ENCODE data around the gene RPP14.
"Not testable (repeated sequence)": the region's sequence is repeated elsewhere in the genome, so short reads cannot be mapped to it uniquely, and the experiment has no call there.

RPP14 gene

DNA sequence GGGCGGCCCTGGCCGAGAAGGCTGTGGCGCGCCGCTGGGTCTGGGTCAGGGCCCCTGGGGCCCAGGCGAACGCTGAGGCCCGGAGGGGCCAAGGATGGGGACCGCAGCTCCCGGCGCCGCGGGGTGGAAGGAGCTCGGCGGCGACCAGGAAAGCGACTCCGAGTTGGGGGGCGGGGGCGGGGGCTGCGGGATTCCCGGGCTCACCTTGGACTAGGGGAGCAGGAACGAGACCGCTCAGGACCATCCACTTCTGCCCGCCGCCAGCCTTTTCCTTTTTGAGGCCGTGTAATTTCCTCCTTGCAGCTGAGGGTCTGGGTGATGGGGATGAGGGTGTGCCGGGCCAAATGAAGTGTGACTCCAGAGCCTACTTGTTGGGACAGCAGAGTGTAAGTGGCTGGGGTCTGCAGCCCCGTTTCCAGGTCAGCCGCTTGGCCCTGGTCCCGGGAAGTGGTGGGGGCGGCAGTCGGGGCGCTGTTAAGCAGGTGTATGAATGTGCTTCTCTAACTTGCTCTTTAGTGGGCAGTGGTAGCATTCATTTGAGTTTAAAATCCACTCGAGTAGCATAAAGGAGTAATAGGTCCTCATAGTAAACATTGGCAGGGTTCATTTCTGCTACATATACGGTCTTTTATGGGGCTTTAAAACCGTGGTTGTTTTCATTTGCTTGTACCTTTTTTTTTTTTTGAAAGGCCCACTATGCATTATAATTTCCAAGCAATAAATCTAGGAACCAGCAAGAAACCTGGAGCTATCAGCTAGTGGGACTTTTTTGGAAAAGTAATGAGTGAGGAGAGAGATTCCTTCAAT lies 27.4 kb downstream of the RPP14 start:
- peak; percentile 14 to 25 for DNase-seq

DNA sequence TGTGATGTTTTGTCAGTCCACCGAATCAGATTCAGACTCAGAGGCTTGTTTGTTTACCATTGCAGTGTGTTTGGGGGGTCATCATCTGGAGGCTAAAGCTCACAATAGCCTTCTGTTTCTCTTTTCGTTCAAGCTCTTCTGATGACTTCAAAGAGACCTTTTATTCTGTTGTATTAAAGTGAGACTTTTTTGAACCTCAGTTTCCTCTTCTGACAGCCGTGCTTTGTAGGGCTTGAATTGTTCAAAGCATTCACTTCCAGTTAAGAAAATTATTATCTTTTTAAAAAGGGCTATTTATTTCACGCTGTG lies 27.9 kb downstream of the RPP14 start:
- DNase-seq = no peak

DNA sequence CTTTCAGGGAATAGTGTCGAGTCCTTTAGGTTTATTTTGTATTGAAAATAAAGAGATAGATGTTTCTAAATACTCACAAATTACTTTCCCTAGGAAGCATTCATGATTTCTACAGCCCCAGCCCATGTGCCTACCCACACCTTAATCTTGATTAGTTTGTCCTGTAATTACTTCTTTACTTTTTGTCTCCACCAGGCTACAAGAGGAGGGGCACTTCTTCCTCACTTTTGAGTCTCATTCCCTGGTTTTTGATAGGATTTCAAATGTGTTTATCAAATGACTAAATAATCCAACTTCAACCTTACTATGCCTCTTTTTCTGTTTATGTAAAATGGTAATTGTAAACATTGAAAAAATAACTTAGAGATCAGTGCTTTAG lies 28.4 kb downstream of the RPP14 start:
- no peak for DNase-seq

DNA sequence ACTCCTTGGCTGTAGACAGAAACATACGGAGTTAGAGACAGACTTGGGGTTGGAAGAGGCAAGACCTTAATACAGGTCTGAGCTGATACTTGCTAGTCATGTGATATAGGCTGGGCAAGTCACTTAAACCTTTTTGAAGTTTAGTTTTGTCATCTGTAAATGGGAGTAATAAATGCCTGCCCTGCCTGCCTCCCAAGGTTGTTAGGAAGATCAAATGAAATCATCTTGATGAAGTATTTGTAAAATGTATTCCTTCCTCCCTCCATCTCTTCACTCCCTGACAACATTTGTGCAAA lies 29.6 kb downstream of the RPP14 start:
- no peak for DNase-seq

DNA sequence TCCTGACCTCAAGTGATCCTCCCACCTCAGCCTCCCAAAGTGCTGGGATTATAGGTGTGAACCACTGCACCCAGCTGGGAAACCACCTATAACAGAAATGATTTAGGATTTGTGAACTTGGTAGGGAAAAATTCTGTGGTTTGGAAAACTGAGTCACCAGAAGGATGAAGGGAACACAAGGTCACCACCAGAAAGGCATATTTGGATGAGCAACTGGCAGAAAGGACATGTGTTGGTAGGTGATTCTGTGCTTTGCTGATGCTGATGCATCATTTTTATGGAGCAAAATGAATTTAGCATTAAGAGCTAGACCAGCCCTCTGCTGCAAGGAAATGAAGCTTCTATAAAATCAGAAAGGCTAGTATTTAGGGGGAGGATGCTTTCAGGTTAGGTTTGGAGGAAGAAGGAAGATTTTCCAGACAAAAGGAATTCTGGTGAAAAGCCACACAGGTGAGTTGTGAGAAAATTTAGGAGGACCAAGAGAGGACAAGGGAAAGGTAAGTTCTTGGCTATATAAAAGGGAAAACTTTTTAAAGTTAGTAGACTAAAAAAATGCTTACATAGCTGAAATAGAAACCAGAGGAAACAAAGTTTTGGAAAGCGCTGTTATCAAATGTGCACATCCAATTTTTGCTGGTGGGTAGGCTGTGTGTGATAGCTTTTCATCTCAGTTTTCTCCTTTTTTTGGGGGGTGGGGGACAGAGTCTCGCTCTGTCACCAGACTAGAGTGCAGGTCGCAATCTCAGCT lies 30.3 kb downstream of the RPP14 start:
- no peak for DNase-seq

DNA sequence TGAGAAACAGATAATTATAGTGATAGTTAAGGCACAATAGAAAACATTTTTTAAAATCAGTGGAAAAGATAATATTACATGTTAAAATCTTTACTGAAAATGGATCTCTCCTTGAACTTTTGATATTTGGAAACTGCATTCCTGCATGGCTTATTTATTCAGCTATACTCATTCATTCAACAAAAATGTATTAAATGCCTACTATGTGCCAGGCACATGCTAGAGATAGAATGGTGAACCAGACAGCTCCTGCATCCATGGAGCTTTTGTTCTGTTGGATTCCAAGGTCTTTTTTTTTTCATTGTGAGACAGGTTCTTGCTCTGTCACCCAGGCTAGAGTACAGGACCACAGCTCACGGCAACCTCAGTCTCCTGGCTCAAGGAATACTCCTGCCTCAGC lies 31.1 kb downstream of the RPP14 start:
- DNase-seq = no peak

DNA sequence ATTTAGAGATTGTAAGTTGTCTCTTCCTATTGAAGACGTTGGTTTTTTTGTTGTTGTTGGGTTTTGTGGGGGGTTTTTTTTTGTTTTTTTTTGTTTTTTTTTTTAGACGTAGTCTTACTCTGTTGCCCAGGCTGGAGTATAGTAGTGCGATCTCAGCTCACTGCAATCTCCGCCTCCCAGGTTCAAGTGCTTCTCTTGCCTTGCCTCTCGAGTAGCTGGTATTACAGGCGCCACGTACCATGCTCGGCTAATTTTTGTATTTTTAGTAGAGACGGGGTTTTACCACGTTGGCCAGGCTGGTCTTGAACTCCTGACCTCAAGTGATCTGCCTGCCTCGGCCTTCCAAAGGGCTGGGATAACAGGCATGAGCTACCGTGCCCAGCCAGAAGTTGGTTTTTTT lies 33.1 kb downstream of the RPP14 start:
- not testable (repeated sequence) for DNase-seq

DNA sequence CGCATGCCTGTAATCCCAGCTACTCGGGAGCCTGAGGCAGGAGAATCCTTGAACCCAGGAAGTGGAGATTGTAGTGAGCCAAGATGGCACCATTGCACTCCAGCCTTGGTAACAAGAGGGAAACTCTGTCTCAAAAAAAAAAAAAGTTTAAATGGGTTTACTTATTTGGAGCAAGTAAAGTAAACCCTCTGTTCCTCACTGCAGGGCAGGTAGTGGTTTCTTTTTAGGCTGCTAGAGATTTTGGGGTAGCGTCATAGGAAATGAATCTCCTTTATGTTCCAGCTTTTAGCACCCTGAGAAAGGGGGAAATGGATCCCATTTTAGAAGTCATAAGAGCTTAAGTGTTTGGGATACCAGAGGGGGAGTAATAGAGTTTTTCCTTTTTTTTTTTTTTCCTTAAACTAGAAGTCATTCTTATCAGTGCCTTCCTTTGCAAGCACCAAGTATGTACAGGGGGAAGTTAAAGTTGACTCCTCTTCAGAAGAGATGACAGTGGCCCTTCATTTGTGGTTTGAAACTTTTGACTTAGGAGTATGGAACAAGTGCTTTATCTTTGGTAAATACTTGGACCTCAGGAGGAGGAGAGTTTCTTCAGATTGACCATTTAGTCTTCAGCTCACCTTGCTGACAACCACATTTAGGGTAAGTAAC lies 34.7 kb downstream of the RPP14 start:
- DNase-seq = no peak

DNA sequence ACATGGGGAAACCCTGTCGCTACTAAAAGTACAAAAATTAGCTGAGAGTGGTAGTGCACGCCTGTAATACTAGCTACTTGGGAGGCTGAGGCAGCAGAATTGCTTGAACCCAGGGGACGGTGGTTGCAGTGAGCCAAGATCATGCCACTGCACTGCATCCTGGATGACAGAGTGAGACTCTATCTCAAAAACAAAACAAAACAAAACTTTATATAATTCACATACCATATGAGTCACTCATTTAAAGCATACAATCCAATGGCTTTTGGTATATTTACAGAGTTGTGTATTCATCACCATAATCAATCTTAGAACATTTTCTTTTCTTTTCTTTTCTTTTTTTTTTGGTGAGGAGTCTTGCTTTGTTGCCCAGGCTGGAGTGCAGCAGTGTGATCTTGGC lies 35.3 kb downstream of the RPP14 start:
- no peak for DNase-seq

DNA sequence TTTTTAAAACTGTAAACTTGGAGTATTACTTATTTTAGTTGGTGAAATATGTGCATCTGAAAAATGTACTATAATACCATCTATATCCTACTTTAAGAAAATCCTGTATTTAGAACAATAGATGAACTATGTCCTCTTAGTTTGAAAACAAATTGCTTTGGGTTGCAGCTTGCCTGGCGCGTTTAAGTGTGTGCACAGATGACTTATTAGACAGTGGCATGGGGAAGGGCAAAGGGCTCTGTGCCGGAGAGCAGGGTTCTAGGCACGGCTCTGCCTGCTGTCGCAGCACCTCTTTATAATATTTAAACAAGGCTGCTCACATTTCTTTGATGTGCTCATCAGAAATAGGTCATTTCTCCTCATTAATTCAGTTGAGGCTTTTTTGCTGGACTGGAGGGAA lies 36.6 kb downstream of the RPP14 start:
- DNase-seq = no peak

DNA sequence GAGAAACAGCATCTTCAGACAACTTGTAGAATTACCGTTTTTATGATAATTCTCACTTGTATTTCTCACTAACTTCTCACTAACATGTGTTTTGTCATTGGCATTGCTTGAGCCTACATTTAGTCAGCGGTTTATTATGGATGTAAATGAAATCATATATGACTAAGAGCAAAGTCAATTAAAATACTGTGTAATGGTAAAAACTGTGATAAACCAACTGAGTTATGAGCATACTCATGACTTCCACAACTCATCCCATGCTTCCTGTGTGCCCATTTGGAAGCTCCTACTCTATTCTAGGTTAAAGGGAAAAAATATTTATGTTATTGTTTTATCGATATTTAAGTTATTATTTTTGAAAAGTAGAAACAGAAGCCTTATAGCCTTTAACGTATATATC lies 39.4 kb downstream of the RPP14 start:
- DNase-seq = no peak

DNA sequence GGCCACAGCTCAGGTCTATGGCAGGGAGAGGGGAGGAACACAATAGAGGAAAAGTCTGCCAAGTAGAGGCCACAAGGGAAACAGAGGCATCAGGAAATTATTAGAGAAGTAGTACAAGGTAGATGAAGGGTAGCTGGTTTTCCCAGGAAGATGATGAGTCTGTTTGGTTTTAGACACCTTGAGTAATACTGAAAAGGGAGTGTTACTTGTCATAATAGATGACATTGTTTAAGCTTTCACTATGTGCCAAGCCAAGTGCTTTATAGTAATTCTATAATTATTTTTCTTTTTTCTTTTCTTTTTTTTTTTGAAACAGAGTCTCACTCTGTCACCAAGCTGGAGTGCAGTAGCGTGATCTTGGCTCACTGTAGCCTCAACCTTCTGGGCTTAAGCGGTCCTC lies 40.3 kb downstream of the RPP14 start:
- DNase-seq = no peak

DNA sequence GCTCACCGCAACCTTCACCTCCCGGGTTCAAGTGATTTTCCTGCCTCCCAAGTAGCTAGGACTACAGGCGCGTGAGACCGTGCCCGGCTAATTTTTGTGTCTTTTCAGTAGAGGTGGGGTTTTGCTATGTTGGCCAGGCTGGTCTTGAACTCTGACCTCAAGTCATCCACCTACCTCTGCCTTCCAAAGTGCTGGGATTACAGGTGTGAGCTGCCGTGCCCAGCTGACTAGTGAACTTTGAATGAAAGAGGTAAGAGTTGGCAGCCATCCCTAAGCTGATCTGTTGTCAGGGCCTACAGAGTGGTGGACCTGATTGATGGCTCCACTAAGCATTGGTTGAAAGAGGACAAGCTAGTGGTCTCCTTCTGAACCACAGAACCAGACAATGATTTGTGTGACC lies 41.9 kb downstream of the RPP14 start:
- DNase-seq = no peak

DNA sequence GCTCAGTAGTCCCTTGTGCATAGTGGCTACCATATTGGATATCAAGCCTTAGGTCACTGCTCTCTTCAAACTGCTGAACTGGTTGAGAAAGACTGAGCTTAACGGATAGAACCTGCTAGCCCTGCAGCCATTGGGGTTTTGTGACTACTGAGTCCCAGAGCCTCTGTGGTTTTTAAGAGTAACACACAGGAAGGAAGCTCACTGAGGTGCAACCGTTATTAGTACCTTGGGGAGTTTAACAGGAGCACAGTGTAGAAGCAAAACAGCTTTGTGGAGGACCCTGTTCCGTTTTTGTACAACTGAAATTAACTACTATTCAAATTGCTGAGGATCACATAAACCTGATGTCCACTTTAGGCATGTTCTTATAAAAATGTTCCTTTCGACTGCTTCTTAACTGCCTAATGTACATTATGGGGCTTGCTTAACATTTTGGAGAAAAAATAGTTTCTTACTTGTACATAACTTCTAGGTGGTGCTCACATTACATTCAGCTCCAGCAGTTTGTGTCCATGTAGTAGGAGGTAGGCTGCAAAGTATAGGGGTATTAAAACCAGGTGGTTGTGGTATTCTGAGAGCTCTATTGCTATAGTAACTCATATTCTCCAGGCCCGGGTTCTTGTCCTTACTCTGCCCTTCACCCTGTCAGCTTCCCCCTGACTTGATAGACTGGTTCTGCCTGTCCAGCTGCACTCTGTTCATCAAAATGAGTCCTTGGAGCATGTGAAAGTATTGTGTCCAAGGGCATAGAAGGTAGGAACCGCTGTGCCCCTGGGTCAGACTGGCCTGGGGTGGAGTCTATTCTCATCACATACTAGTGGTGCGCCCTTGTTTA lies 44.0 kb downstream of the RPP14 start:
- DNase-seq = no peak

DNA sequence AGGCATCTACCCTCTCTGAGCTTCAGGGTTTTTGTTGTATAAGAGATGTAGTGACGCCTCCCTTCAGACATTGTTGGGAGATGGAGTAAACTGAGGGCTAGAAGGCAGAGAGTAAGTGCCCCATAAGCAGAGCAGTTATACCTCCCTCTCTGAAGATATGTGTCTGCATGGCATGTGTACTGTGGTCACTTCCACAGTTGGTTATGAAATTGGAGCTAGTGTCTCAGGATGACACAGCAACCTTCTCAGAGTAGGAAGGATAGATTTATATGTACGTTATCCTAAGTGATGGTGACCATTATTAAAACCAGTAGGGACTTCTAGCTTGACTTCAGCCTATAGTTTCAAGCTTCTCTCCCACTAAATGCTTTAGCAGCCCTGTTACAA lies 44.6 kb downstream of the RPP14 start:
- DNase-seq = no peak

DNA sequence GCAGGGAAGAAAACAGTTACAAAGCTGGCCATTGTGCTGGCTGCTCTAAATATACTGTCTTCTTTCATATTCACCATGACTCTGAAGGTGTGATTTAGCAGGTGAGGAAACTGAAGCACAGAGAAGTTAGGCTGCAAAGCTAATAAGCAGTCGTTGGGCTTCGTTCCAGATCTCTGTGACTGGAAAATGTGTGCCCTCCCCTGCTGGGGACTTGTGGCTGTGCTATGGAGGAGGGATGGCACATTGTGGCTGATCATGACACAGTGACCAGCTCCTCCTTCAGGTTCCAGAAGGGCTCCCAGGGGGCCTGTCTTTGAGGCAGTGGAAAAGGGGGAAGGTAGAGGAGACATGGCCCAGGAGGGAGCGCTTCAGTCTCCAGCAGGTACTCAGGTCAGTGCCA lies 45.9 kb downstream of the RPP14 start:
- DNase-seq = no peak

DNA sequence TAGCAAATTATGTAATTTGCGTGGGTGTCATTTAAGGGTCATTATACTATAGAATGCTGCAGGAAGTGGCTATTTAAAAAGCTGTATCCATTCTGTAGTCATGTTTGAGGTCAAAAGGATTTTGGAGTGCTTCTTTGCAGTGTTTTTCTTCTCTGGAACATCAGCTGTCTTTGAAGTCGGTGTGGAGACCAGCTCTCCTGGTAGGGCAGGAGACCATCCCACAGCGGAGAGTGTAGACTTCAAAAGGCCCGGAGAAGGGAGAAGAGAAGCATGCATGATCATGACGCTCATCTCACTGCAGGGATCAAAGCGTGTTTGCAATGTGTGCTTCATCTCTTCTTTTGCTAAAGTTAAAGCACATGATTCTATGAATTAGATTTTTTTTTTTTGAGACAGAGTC lies 46.6 kb downstream of the RPP14 start:
- DNase-seq = no peak

DNA sequence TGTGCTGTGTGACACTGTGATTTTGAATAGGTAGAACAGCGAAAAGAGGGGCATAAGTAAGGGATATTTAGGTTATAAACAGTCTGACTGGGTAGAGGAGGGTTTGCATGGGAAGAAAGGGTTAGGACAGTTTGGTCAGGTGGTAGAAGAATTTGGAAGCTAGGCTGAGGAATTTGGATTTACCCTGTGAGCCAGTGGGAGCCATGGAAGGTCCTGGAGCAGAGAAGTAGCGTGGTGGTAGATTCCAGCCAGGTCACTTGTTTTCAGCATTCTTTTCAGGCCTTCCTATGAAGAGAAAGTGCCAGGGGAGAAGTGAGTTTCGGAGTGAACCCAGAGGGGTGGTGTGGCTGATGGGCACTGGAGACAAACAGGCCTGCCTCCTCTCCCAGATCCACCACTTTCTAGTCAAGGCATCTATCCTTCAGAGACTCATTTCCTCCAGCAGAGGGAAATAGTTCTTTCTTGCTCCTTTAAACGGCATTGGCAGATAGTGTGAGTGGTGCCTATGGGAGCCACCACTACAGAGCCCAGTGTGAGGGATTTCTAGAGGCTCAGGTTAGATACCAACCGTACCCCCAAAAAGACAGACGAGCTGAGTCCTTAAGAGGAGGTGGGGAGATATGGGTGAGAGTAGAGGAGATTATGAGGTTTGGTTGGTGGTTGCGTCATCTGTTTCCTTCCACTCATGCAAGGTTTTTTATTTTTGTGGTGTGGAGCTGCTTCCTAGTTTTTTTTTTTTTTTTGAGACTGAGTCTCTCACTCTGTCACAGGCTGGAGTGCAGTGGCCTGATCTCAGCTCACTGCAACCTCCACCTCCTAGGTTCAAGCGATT lies 47.9 kb downstream of the RPP14 start:
- DNase-seq = no peak

DNA sequence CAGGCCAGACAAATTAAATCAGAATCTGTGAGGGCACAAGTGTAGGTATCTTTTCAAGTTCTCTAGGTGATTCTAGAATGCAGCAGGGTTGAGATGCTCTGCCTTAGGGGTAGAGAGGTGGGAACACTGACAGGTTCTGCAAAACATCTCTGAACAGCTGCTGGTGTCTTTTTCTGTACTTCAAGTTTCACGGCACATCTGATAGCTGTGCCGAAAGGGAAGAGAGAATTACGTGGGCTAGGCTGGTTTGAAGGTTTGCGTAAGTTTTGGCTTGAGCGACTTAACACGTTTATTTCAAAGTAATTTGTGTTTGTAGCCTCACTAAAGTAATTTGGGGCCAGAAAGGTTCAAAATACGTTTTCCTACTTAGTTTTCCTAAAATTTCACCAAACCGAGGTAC lies 49.1 kb downstream of the RPP14 start:
- DNase-seq = no peak

DNA sequence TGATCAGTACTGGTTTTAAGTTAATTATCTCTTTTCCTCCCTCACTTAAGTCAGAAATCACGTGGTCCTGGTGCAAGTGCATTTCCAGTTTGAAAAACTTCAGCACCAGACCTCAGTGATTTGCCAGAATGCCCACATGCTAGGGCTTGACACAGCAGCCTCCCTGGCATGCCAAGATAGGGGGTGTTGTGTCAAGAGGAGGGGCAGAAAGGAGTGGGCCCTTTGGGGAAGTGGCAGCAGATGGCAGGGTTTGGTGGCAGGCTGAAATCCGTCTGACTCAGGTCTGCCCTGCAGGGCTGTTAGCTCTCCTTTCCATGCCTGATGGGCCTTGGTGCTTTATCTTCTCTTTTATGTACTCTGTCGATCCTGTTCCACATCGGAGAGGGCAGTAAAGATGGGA lies 50.0 kb downstream of the RPP14 start:
- no peak for DNase-seq

DNA sequence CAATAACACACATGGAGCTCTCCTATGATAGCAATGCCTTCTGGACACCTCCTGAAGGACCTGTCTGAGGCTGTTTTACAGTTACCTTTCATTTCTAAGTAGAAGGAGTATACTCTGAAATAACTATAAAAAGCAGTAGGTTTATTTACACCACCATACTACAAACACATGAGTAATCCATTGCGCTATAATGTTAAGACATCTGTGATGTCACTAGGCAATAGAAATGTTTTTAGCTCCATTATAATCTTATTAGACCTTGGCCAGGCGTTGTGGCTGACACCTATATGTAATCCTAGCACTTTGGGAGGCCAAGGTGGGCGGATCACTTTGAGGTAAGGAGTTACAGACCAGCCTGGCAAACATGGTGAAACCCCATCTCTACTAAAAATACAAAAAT lies 51.4 kb downstream of the RPP14 start:
- no peak for DNase-seq

DNA sequence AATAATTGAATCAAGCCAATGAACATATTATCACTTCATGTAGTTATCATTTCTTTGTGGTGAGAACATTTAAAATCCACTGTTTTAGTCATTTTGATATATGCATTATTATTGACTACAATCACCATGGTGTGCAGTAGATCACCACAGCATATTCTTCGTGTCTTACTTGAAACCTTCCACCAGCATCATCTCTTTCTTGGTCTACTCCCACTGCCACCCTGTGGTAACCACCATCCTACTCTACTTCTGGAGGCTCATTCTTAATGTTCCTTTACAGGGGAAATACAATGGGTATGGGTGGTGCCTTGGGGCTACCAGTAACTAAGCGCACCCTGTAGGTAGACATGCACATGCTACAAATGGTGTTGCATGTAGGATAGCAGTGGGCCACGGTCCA lies 52.0 kb downstream of the RPP14 start:
- DNase-seq = no peak

DNA sequence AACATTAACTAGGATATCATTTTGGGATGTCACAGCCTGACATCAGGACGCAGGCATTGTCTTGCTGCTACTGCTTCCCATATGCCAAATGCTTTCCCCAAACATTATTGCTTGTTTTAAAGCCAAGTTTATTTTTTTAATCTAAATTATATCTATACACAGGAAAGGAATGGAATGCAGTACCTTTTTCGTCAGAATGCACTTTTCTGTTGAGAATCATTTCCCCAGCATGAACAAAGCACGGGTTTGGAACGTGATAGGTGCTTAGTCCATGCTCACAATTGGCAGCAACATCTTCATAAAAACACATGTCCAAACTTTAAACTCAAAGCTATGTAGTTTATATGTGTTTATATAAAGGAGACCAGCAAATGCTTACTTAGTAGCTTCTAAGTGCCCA lies 52.8 kb downstream of the RPP14 start:
- DNase-seq = no peak

Measured in activated CD4-positive, alpha-beta T cell treated with anti-CD3 and anti-CD28 coated beads for 4 hours (primary cell).